Effector CD4-positive, alpha-beta T cell (primary cell): ENCODE results near the gene MAST4.

Source experiments
- DNase-seq: peaks from one replicate; pipeline ENCODE4 v3.0.0-alpha.2; 2020

Gene MAST4

DNA sequence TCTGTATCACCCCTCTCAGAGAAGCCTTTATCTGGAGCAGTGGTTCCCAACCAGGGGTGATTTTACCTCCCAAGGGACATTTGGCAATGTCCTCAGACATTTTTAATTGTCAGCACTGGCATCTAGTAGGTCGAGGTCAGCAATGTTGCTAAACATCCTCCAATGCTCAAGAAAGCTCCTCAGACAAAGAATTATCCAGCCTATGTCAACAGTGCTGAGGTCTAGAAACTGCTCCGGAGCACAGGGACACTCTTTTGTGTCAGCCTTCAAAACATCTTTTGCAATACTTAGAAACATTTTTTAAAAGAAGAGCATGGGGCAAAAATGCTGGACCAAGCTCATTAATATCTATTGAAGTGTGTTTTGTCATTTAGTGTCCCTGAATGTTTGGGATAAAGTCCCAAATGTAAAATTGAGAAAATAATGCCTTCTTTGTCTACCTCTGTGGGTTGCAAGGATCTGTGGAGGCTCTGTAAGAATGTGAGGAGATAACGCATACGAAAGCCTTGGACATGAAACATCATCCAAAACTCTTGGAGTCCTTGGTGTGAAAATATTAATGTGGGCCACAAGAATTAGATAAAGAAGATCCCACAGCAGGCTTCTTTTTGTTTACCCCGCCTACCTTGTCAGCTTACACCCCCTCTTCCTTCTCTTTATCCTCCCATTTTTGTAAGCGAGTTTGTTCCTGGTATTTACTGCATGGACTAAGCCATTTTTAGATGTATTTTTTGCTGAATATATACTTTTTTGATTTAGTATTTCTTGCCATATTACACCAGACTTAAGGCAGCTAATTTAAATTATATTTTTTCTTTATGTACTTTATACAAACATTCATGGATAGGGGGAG is 406.9 kb downstream of the MAST4 start:
- no peak for DNase-seq

GRCh38 chr5:67003685-67003934 is 407.4 kb downstream of the MAST4 start:
- DNase-seq = no peak

- peak; percentile 86 for DNase-seq
Observed at GRCh38 chr5:67003935-67004729, 407.9 kb downstream of the MAST4 start.

DNA sequence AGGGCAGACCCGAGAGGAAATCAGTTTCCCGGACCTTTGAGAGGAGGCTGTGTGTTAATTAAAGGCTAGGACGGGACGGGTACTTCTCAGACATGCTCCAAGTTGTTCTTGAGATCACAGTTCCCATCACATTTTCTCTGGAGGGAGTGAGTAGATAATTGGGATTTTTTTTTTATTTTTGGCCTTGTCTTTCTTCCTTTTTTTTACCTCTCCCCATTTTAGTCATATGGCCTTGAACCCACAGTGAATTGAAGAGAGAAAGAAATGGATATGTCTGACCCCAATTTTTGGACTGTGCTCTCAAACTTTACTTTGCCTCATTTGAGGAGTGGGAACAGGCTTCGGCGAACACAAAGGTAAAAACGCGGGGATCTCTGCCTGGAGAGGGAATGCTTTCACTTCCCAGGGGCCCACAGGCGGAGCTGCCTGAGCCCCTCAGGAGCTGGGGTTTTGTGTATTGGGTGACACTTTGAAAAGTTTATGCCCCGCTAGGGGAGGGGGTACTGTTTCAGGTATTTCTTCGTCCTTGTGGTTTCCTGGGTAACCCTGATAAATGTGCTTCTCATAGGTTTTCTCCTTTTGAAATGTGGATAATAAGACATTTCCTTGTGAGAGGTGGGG is 408.6 kb downstream of the MAST4 start:
- DNase-seq = no peak

- DNase-seq = no peak
Observed at GRCh38 chr5:67005737-67006499, 409.7 kb downstream of the MAST4 start.

DNA sequence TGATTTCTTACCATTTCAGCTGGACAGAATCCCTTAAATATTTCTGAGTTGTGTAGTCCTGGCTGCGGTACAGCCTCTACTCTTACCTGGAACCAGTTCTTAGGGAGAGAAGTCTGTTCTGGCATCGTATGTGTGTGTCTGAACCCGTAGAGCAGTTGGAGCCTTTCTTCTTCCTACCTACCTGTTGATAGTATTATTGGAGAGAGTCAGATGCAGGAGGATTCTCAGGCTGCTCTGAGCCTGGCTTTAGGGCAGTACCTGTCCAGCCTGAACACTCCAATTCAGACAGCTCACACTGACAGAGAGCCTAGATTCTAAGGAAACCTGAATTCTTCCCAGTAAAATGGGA is 410.3 kb downstream of the MAST4 start:
- DNase-seq = no peak

DNA sequence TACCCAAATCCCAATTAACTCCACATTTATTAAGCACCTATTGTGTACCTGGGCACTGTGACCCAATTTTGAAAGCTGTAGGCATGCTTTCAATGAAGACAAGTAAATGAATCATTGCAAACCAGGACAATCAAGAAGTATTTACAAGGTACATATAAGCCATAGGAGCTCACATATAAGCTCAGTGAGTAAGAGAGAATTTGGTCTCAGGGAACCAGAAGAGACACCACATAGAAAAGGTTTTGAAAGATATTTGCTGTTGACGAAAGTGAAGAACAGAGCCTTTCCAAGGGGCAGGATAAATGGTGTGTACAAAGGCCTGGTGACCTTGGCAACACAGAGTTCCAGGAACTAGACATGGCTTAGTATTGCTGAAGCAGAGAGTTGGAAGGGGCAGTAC is 412.8 kb downstream of the MAST4 start:
- no peak for DNase-seq

DNA sequence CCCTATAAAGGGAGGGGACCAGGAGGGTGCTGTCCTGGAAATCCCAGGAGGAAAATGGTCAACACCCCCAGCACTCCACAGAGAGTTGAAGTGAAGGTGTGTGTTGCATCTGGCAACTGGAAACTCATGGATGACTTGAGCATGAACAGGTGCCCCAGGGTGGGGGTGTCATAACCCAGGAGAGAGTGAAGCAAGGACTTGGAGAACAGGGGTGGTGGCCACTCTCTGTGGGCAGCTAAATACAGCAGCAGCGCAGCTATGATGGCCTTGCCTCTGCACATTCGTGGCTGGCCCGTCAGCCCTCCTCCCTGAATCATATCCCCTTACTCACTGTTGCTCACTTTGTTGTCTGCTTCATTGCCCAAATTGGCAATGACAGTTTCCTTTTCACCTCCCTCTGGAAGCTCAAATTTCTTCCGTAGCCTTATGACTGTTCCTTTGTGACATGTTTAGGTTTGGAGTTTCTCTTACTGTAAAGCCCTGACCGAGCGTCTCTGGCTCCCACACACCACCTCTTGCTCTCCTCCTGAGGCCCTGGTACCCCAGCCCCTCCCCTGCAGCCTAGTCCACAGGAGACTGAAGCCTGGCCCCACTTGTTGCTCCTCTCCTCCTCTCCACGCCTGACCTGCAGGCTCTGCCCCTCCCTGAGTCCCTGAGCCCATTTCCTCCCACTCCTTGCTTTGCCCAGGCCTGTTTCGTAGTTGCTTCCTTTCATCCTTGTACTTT is 414.7 kb downstream of the MAST4 start:
- DNase-seq = no peak

GRCh38 chr5:67011422-67011821 is 415.2 kb downstream of the MAST4 start:
- DNase-seq = no peak

GRCh38 chr5:67012171-67012570 is 416.0 kb downstream of the MAST4 start:
- no peak for DNase-seq

GRCh38 chr5:67013719-67014118 is 417.5 kb downstream of the MAST4 start:
- DNase-seq = no peak

DNA sequence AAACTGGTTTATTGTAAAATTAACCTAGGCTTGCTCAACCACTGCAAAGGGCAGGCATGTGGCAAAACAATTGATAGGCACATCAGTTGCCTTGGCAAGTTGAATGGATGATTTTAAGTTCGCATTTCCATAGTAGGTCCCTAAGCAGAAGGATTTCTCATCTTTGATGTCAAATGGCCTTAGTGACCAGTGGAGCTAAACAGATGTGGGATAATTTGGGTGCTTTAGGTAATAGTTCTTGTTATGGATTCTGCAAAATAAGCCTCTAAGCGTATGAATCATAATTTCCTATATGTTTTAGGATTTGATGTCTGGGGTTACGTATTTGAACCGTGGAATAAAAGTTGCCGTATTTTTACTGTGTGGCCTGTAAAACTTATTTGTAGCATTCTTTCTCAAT is 418.0 kb downstream of the MAST4 start:
- DNase-seq = no peak

- no peak for DNase-seq
Observed at GRCh38 chr5:67014957-67015400, 418.8 kb downstream of the MAST4 start.

- no peak for DNase-seq
Observed at GRCh38 chr5:67015541-67016191, 419.5 kb downstream of the MAST4 start.

DNA sequence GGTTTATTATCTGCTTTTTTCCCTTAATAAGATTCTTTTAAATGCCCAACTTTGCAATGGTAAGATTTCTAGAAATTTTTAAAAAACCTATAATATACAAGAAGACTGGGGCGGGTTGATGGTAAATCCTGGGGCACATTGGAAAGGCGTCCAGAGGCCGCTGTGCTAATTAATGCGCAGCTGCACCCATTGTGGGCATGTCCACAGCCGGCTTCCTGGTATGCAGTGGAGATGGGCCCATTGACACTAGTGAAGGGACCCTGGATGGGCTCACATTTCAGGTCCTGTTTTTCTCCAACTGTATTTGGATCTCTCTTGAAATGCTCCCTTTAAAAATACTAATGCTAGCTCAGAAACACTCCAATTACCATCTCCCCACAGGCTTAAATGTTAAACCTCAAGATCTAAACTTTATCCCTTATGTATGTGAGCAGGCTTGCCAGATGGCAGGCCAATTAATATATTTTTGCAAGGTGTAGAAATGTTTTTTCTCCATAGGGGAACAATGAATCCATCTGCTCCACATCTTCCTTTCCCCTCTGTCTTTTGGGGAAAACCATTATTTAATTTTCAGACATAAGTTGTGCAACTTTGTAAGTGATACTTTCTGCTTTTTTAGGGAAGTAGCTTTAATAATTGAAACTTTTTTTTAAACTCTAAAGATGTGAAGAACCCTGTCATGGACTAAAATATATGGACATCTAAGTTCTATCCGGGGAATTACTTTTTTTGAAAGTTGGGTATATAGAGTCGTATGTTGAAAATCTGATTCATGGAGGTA is 423.1 kb downstream of the MAST4 start:
- no peak for DNase-seq

DNA sequence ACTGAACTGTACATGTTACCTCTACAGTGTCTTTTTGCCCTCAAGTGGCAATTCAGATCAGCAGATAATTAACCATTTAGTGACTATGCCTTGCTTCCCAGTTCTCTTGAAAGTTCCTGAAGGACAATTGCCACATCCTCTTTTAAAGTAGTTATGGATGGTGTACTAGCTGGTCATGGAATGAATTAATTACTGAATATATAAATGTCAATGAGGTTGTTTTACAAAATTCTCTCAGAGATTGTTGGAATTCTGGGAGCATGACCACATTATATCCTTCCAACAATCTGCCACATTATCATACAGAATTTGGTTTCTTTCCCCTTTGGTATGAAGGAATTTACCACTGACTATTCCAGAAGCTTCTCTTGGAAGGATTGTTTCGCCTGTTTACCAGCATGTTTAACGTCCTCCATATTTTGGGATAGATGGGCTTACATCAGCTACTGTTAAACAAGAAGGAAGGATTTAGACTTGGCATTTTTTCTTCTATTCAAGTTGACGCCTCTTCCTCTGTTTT is 424.0 kb downstream of the MAST4 start:
- DNase-seq = no peak

DNA sequence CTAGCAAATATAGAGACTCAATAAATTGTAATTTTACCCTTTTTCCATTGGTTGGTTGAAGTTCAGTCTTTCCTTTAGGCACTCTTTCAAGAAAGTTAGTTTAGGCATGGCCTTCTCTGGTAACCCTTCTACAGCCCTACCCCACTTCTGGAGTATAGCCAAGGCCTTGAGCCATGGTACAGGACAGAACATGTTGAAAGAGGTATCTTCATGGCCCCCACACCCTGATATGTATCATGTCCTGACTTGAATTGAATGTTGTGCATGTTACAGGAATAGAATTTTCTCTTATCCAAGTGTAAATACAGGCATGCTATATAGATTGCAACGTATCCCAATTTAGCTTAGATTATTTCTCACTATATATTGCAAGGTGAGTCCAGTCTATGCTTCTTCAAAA is 424.8 kb downstream of the MAST4 start:
- DNase-seq = no peak

DNA sequence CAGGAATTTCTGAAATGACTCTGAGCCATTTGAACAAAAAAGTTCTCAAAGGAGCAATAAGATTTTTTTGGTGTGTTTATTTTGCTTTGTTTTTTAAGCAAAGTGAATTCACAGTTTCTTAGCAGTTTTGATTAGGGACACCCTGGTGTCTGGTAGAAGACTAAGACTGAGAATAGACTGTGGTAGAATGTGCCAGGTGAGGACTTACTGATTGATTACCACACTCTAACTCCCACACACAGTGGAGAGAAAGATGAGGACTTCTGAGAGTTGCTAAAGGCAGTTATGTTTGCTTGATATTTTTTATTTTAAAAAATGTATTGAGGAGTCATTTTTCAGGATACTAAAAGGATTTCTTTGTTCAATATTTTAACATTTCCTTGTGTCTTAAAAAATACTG is 425.3 kb downstream of the MAST4 start:
- DNase-seq = no peak

DNA sequence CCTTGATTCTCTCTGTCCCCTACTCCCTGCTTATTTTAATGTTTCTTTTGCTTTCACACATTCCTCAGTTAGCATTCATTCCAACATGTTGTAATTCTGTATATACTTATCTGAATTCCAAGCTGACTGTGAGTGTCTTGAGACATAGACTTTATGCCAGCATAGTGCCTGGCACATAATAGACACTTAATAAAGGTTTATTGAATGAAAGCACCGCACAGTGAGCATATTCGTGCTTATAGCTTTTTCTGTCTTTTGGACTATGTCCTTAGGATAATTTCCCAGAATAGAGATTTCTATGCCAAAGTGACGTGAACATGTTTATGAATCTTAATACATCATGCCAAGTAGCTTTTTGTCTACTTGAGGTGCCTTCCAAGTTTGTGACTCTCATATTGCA is 425.8 kb downstream of the MAST4 start:
- no peak for DNase-seq

- DNase-seq = no peak
Observed at GRCh38 chr5:67025457-67025856, 429.3 kb downstream of the MAST4 start.

DNA sequence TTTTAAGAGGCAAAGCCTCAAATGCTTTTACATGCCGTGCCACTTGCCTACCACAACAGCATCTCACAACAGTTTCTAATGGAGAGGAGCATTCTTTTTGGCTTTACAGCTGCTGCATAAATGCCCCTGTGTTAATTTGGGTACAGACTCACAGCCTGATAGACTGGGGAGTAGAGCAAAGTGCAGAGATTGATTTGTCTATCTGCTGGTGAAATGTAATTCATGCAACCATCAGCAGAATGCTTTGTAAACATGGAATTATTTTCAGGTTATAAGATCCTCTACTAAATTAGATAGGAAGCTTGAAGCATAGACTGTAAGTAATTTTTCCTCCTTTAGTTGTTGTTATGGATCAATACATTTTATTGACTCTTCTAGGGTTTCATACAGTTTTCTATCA is 430.1 kb downstream of the MAST4 start:
- DNase-seq = no peak
